ENCODE data around the gene KRTAP5-3. TPM values are rescaled to one million over a fixed set of nuclear protein-coding genes. Genes with fewer than 3 reads are reported as not detected.
"Not testable (repeated sequence)": the region's sequence is repeated elsewhere in the genome, so short reads cannot be mapped to it uniquely, and the experiment has no call there.

Gene KRTAP5-3
- total RNA-seq, 1 donor from 2014 or later: not detected

- Histone ChIP-seq H3K36me3 (ENCODE audit: control insufficient read depth, insufficient read depth, low read length) (no peaks in the 10 kb centered on the region), H3K4me3 (ENCODE audit: low read depth, low read length) (no peak within 1 kb of the TSS), H3K27me3 (ENCODE audit: control insufficient read depth, insufficient read depth, low read length) (peaks cover 20% of the 10 kb centered on the region)
- DNase-seq (ENCODE audit: low read depth): no peak
- no peak for TF ChIP-seq CTCF (IDR thresholded peaks at IDR 0.05; ENCODE audit: insufficient read depth, low read length, poor library complexity, severe bottlenecking)
Observed at GRCh38 chr11:1597994-1598380, 10.3 kb downstream of the KRTAP5-3 start, which contains the start of gene KRTAP5-2. TSS of gene KRTAP5-2 (minus strand) at chr11:1598294. CDS start at chr11:1598250, 44 bp downstream.

GRCh38 chr11:1597331-1597993, 10.8 kb downstream of the KRTAP5-3 start:
- DNase-seq (ENCODE audit: low read depth): no peak
- no peaks in the 10 kb centered on the region for H3K36me3 ChIP-seq (ENCODE audit: control insufficient read depth, insufficient read depth, low read length)
- no peak overlapping the region for H3K4me3 ChIP-seq (ENCODE audit: low read depth, low read length)
- TF ChIP-seq CTCF (IDR thresholded peaks at IDR 0.05; ENCODE audit: insufficient read depth, low read length, poor library complexity, severe bottlenecking): no peak
- peaks cover 20% of the 10 kb centered on the region for H3K27me3 ChIP-seq (ENCODE audit: control insufficient read depth, insufficient read depth, low read length)

- DNase-seq (ENCODE audit: low read depth); H3K36me3 ChIP-seq (ENCODE audit: control insufficient read depth, insufficient read depth, low read length); H3K4me3 ChIP-seq (ENCODE audit: low read depth, low read length): not testable (repeated sequence)
- peaks cover 20% of the 10 kb centered on the region for H3K27me3 ChIP-seq (ENCODE audit: control insufficient read depth, insufficient read depth, low read length)
Observed at GRCh38 chr11:1596576-1597121, 11.6 kb downstream of the KRTAP5-3 start.

- not testable (repeated sequence) for H3K36me3 ChIP-seq (ENCODE audit: control insufficient read depth, insufficient read depth, low read length); H3K4me3 ChIP-seq (ENCODE audit: low read depth, low read length); DNase-seq (ENCODE audit: low read depth)
- H3K27me3 ChIP-seq (ENCODE audit: control insufficient read depth, insufficient read depth, low read length): peaks cover 18% of the 10 kb centered on the region
Observed at GRCh38 chr11:1595994-1596575, 12.2 kb downstream of the KRTAP5-3 start.

GRCh38 chr11:1592628-1593027, 15.6 kb downstream of the KRTAP5-3 start:
- DNase-seq (ENCODE audit: low read depth): no peak
- peaks cover 11% of the 10 kb centered on the region for H3K27me3 ChIP-seq (ENCODE audit: control insufficient read depth, insufficient read depth, low read length)
- no peak for TF ChIP-seq CTCF (IDR thresholded peaks at IDR 0.05; ENCODE audit: insufficient read depth, low read length, poor library complexity, severe bottlenecking)
- H3K36me3 ChIP-seq (ENCODE audit: control insufficient read depth, insufficient read depth, low read length): no peaks in the 10 kb centered on the region
- H3K4me3 ChIP-seq (ENCODE audit: low read depth, low read length): no peak overlapping the region

- DNase-seq (ENCODE audit: low read depth): no peak
- no peaks in the 10 kb centered on the region for H3K27me3 ChIP-seq (ENCODE audit: control insufficient read depth, insufficient read depth, low read length)
- no peaks in the 10 kb centered on the region for H3K36me3 ChIP-seq (ENCODE audit: control insufficient read depth, insufficient read depth, low read length)
- no peak for TF ChIP-seq CTCF (IDR thresholded peaks at IDR 0.05; ENCODE audit: insufficient read depth, low read length, poor library complexity, severe bottlenecking)
- no peak overlapping the region for H3K4me3 ChIP-seq (ENCODE audit: low read depth, low read length)
Observed at GRCh38 chr11:1589996-1590395, 18.3 kb downstream of the KRTAP5-3 start.

GRCh38 chr11:1589191-1589963, 18.9 kb downstream of the KRTAP5-3 start:
- not testable (repeated sequence) for H3K4me3 ChIP-seq (ENCODE audit: low read depth, low read length); H3K27me3 ChIP-seq (ENCODE audit: control insufficient read depth, insufficient read depth, low read length); H3K36me3 ChIP-seq (ENCODE audit: control insufficient read depth, insufficient read depth, low read length); DNase-seq (ENCODE audit: low read depth)

Data from kidney epithelial cell (primary cell).